Erythroblast (primary cell): ENCODE measurements around the gene IGFALS.

Experiments
- DNase-seq, 2 experiments: peaks; one replicate each; lab custom pipeline; 2025; lab: John Stamatoyannopoulos, UW
- GATA1 ChIP-seq: IDR thresholded peaks from 2 replicates; pipeline ENCODE4 v1.6.1; 2011; ENCODE audit warnings: low read depth, mild to moderate bottlenecking, control low read depth, low read length, moderate library complexity
- POLR2A ChIP-seq: IDR thresholded peaks from 2 replicates; pipeline ENCODE4 v1.6.1; 2011; ENCODE audit warnings: mild to moderate bottlenecking, low read length

Gene IGFALS

GRCh38 chr16:1772362-1772907 lies 21.1 kb downstream of the IGFALS start, which contains the start of gene EME2:
Gene EME2, plus strand, starts transcription at chr16:1772810. Its CDS starts 418 bp downstream, at chr16:1773228.
- TF ChIP-seq GATA1 (no peak), POLR2A (no peak)
- DNase-seq, result peak; percentile 75 to 81

GRCh38 chr16:1771864-1772361 lies 21.6 kb downstream of the IGFALS start:
- TF ChIP-seq POLR2A, result no peak
- TF ChIP-seq GATA1, result no peak
- DNase-seq, result no peak

GRCh38 chr16:1771188-1771863 lies 22.2 kb downstream of the IGFALS start, which contains the start of gene NME3:
Gene NME3, minus strand, starts transcription at chr16:1771543. Its CDS starts 9 bp downstream, at chr16:1771534.
- DNase-seq, result peak; percentile 83 to 84
- TF ChIP-seq POLR2A (no peak), GATA1 (no peak)

- DNase-seq, result no peak
- TF ChIP-seq POLR2A, result no peak
- no peak for TF ChIP-seq GATA1
Measured at GRCh38 chr16:1770328-1771187, 22.9 kb downstream of the IGFALS start.

GRCh38 chr16:1769402-1770300 lies 23.9 kb downstream of the IGFALS start:
- DNase-seq, result no peak
- TF ChIP-seq POLR2A (no peak), GATA1 (no peak)

- TF ChIP-seq GATA1 (no peak), POLR2A (no peak)
- DNase-seq, result no peak
Measured at GRCh38 chr16:1768767-1769401, 24.6 kb downstream of the IGFALS start.

- DNase-seq, result no peak
- TF ChIP-seq POLR2A, result no peak
- TF ChIP-seq GATA1, result no peak
Measured at GRCh38 chr16:1768061-1768766, 25.3 kb downstream of the IGFALS start.

GRCh38 chr16:1767116-1767994 lies 26.1 kb downstream of the IGFALS start:
- no peak for DNase-seq
- TF ChIP-seq GATA1, result no peak
- TF ChIP-seq POLR2A, result no peak

GRCh38 chr16:1766701-1767100 lies 26.8 kb downstream of the IGFALS start:
- TF ChIP-seq POLR2A (no peak), GATA1 (no peak)
- no peak for DNase-seq

GRCh38 chr16:1766231-1766630 lies 27.3 kb downstream of the IGFALS start:
- DNase-seq, result no peak
- TF ChIP-seq GATA1 (no peak), POLR2A (no peak)

- no peak for DNase-seq
- TF ChIP-seq GATA1, result no peak
Measured at GRCh38 chr16:1765826-1766225, 27.7 kb downstream of the IGFALS start.

- TF ChIP-seq POLR2A (no peak), GATA1 (no peak)
- no peak for DNase-seq
Measured at GRCh38 chr16:1764971-1765370, 28.5 kb downstream of the IGFALS start.
